ENCODE measurements around the gene STING1.
"Not testable (repeated sequence)": the region's sequence is repeated elsewhere in the genome, so short reads cannot be mapped to it uniquely, and the experiment has no call there.

The STING1 gene

DNA sequence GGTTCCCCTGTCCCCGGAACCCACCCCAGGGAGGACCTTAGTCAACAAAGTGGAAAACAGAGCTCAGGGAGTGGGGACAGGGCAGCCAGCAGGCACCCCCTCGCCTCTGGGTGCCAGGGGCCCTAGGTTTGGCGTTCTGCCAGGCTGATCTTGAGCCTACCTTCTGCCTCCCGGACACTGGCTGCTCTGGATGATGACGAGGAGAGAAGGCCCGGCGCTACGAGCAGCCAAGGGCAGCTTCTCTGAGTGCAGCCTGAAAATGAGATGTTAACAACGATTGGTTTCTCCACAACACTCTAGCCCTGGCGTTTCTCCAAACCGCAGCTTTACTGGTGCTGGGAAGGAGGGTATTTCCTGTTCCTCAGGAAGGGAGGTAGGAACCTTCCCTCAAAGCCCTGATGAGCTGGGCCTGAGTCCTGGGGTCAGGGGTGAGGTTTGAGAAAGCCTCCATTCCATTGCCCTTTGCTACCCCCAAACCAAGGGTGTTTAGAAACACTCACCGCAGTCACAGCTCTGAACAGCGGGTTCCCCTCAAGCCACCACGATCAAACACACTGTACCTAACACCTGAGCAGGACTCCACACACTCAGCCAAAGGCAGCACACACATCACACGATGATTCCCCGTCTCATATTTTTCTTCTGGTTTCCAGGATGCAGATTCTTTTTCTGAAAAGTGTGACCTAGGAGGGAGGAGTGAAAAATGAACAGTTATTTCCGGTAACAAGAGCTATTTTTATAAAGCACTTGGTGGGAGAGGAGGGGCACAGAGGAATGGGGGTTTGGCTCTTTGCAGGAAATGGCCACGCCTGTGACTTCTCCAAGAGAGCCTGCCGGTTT, at the start of gene STING1:
STING1 (minus strand) TSS at position 709 of the 840 bp plus-strand sequence. CDS start 1,054 bp downstream, outside the sequence.
- Histone ChIP-seq H2AFZ (ENCODE audit: low read depth, low read length) (peak within 1 kb of the TSS; percentile 74; the same call in 1 of the 2 replicates), H3K4me2 (ENCODE audit: low read length) (no peak within 1 kb of the TSS), H3K9me3 (ENCODE audit: insufficient read depth, low read length) (no peaks in the 10 kb centered on the region), H3K79me2 (ENCODE audit: low read length) (no peaks in the 10 kb centered on the region), H4K20me1 (ENCODE audit: insufficient read depth, low read length) (no peaks in the 10 kb centered on the region), H3K4me1 (ENCODE audit: low read length) (peaks cover 6% of the 10 kb centered on the region; the same call in 1 of the 2 replicates), H3K27me3 (ENCODE audit: low read depth, low read length) (no peaks in the 10 kb centered on the region), H3K27ac (ENCODE audit: low read length) (no peak within 1 kb of the TSS), H3K4me3 (ENCODE audit: low read length) (no peak within 1 kb of the TSS), H3K36me3 (replicated peaks; ENCODE audit: low read depth, low read length) (no peaks in the 10 kb centered on the region), H3K9ac (ENCODE audit: low read length) (no peak within 1 kb of the TSS)
- TF ChIP-seq, protein P1, sequence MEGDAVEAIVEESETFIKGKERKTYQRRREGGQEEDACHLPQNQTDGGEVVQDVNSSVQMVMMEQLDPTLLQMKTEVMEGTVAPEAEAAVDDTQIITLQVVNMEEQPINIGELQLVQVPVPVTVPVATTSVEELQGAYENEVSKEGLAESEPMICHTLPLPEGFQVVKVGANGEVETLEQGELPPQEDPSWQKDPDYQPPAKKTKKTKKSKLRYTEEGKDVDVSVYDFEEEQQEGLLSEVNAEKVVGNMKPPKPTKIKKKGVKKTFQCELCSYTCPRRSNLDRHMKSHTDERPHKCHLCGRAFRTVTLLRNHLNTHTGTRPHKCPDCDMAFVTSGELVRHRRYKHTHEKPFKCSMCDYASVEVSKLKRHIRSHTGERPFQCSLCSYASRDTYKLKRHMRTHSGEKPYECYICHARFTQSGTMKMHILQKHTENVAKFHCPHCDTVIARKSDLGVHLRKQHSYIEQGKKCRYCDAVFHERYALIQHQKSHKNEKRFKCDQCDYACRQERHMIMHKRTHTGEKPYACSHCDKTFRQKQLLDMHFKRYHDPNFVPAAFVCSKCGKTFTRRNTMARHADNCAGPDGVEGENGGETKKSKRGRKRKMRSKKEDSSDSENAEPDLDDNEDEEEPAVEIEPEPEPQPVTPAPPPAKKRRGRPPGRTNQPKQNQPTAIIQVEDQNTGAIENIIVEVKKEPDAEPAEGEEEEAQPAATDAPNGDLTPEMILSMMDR (IDR thresholded peaks at IDR 0.05; ENCODE audit: low read depth, low read length): no peak
- TF ChIP-seq EZH2phosphoT487 (IDR thresholded peaks at IDR 0.05; ENCODE audit: low read depth): no peak

DNA sequence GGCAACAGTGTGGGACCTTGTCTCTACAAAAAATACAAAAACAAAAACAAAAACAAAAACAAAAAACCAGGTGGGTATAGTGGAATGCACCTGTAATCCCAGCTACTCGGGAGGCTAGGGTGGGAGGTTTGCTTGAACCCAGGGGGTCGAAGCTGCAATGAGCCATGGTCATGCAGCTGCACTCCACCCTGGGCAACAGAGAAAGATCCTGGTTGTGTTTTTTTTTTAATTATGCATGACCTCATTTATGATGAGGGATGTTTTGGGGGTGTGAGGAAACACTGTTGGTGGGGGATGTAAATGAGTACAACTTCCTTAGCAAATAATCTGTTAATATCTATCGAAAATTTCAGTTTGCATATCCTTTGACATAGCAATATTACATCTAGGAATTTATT, 49.2 kb upstream of the STING1 start:
- H3K27me3 ChIP-seq (ENCODE audit: low read depth, low read length): no peaks in the 10 kb centered on the region
- no peak overlapping the region for H2AFZ ChIP-seq (ENCODE audit: low read depth, low read length)
- TF ChIP-seq EZH2phosphoT487 (IDR thresholded peaks at IDR 0.05; ENCODE audit: low read depth): no peak
- TF ChIP-seq, protein P1 (IDR thresholded peaks at IDR 0.05; ENCODE audit: low read depth, low read length): no peak
- no peak overlapping the region for H3K4me2 ChIP-seq (ENCODE audit: low read length)
- no peaks in the 10 kb centered on the region for H3K9me3 ChIP-seq (ENCODE audit: insufficient read depth, low read length)
- no peak overlapping the region for H3K9ac ChIP-seq (ENCODE audit: low read length)
- no peak overlapping the region for H3K27ac ChIP-seq (ENCODE audit: low read length)
- H4K20me1 ChIP-seq (ENCODE audit: insufficient read depth, low read length): no peaks in the 10 kb centered on the region
- H3K79me2 ChIP-seq (ENCODE audit: low read length): peaks cover 42% of the 10 kb centered on the region
- H3K36me3 ChIP-seq (replicated peaks; ENCODE audit: low read depth, low read length): peaks cover 11% of the 10 kb centered on the region
- H3K4me3 ChIP-seq (ENCODE audit: low read length): no peak overlapping the region
- peaks cover 15% of the 10 kb centered on the region for H3K4me1 ChIP-seq (ENCODE audit: low read length)

GRCh38 chr5:139530079-139530478, 47.5 kb upstream of the STING1 start:
- not testable (repeated sequence) for H3K27ac ChIP-seq (ENCODE audit: low read length); H4K20me1 ChIP-seq (ENCODE audit: insufficient read depth, low read length); H3K4me3 ChIP-seq (ENCODE audit: low read length); H3K27me3 ChIP-seq (ENCODE audit: low read depth, low read length); H3K9ac ChIP-seq (ENCODE audit: low read length); H3K4me2 ChIP-seq (ENCODE audit: low read length); H2AFZ ChIP-seq (ENCODE audit: low read depth, low read length); H3K9me3 ChIP-seq (ENCODE audit: insufficient read depth, low read length)
- Histone ChIP-seq H3K79me2 (ENCODE audit: low read length) (peaks cover 49% of the 10 kb centered on the region), H3K36me3 (replicated peaks; ENCODE audit: low read depth, low read length) (peaks cover 11% of the 10 kb centered on the region), H3K4me1 (ENCODE audit: low read length) (peaks cover 21% of the 10 kb centered on the region)

GRCh38 chr5:139528695-139529094, 46.1 kb upstream of the STING1 start:
- Histone ChIP-seq H3K4me3 (ENCODE audit: low read length) (peak overlapping the region; percentile 80), H3K9ac (ENCODE audit: low read length) (peak overlapping the region; percentile 91; the same call in 1 of the 2 replicates), H3K36me3 (replicated peaks; ENCODE audit: low read depth, low read length) (peaks cover 11% of the 10 kb centered on the region), H3K27ac (ENCODE audit: low read length) (peak overlapping the region; percentile 48), H3K79me2 (ENCODE audit: low read length) (peaks cover 49% of the 10 kb centered on the region), H3K4me1 (ENCODE audit: low read length) (peaks cover 35% of the 10 kb centered on the region), H3K4me2 (ENCODE audit: low read length) (peak overlapping the region; percentile 76)
- not testable (repeated sequence) for H4K20me1 ChIP-seq (ENCODE audit: insufficient read depth, low read length); H3K9me3 ChIP-seq (ENCODE audit: insufficient read depth, low read length); H3K27me3 ChIP-seq (ENCODE audit: low read depth, low read length); H2AFZ ChIP-seq (ENCODE audit: low read depth, low read length)

DNA sequence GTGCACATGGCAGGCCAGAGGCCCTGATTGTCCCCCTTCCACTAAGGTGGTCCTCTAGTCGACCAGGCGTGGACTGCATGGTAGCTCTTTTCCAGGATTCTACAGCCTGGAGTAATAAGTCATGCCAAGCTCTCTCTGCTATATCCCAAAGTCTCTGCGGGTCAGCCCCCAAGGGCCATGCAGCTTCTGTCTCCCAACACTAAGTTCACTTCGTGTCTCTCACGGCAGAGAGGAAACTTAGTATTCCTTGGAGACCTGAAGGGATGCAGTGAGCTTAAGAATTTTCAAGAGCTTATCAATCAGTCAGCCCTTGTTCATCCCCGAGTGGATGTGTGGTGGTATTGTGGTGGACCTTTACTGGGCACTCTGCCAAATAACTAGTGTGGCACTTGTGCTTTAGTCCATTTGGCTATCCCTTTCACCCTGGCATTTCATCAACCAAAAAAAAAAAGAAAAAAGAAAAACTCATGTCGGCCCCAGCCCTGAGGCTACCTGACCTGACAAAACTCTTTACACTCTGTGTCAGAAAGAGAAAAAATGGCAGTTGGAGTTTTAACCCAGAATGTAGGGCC, 45.4 kb upstream of the STING1 start:
- Histone ChIP-seq H3K4me2 (ENCODE audit: low read length) (peak overlapping the region; percentile 76), H3K4me3 (ENCODE audit: low read length) (peak overlapping the region; percentile 80), H3K27ac (ENCODE audit: low read length) (peak overlapping the region; percentile 48), H3K36me3 (replicated peaks; ENCODE audit: low read depth, low read length) (peaks cover 11% of the 10 kb centered on the region), H3K9ac (ENCODE audit: low read length) (peak overlapping the region; percentile 91), H3K4me1 (ENCODE audit: low read length) (peaks cover 38% of the 10 kb centered on the region), H3K79me2 (ENCODE audit: low read length) (peaks cover 49% of the 10 kb centered on the region)
- H4K20me1 ChIP-seq (ENCODE audit: insufficient read depth, low read length); H3K9me3 ChIP-seq (ENCODE audit: insufficient read depth, low read length); H3K27me3 ChIP-seq (ENCODE audit: low read depth, low read length); H2AFZ ChIP-seq (ENCODE audit: low read depth, low read length): not testable (repeated sequence)

- not testable (repeated sequence) for H3K27me3 ChIP-seq (ENCODE audit: low read depth, low read length); H3K9me3 ChIP-seq (ENCODE audit: insufficient read depth, low read length); H2AFZ ChIP-seq (ENCODE audit: low read depth, low read length); H4K20me1 ChIP-seq (ENCODE audit: insufficient read depth, low read length)
- Histone ChIP-seq H3K79me2 (ENCODE audit: low read length) (peaks cover 49% of the 10 kb centered on the region), H3K27ac (ENCODE audit: low read length) (peak overlapping the region; percentile 94), H3K4me3 (ENCODE audit: low read length) (peak overlapping the region; percentile 80), H3K4me1 (ENCODE audit: low read length) (peaks cover 38% of the 10 kb centered on the region), H3K9ac (ENCODE audit: low read length) (peak overlapping the region; percentile 91), H3K4me2 (ENCODE audit: low read length) (peak overlapping the region; percentile 76), H3K36me3 (replicated peaks; ENCODE audit: low read depth, low read length) (peaks cover 11% of the 10 kb centered on the region)
Observed at GRCh38 chr5:139527090-139527470, 44.5 kb upstream of the STING1 start.

GRCh38 chr5:139526309-139527089, 43.9 kb upstream of the STING1 start:
- Histone ChIP-seq H2AFZ (ENCODE audit: low read depth, low read length) (peak overlapping the region; percentile 21; the same call in 1 of the 2 replicates), H3K27ac (ENCODE audit: low read length) (peak overlapping the region; percentile 94), H3K9ac (ENCODE audit: low read length) (peak overlapping the region; percentile 91)

More at GRCh38 chr5:139526309-139527089, 43.9 kb upstream of the STING1 start:
- Histone ChIP-seq H3K79me2 (ENCODE audit: low read length) (peaks cover 46% of the 10 kb centered on the region), H3K4me3 (ENCODE audit: low read length) (peak overlapping the region; percentile 80), H3K4me1 (ENCODE audit: low read length) (peaks cover 38% of the 10 kb centered on the region), H3K4me2 (ENCODE audit: low read length) (peak overlapping the region; percentile 76)
- not testable (repeated sequence) for H3K36me3 ChIP-seq (replicated peaks; ENCODE audit: low read depth, low read length); H3K27me3 ChIP-seq (ENCODE audit: low read depth, low read length); H4K20me1 ChIP-seq (ENCODE audit: insufficient read depth, low read length); H3K9me3 ChIP-seq (ENCODE audit: insufficient read depth, low read length)

Data from OCI-LY3 (cell line).